Measurements from ENCODE around the gene RAB40A. TPM values are rescaled to one million over a fixed set of nuclear protein-coding genes. Genes with fewer than 3 reads are reported as not detected.
"Not testable (repeated sequence)": the region's sequence is repeated elsewhere in the genome, so short reads cannot be mapped to it uniquely, and the experiment has no call there.

The RAB40A gene
- total and polyA plus RNA-seq, 2 donors (not counting 1 experiment from before 2014, with no cell fraction given) = 0.15 to 0.67 TPM

GRCh38 chrX:103495786-103496185 is 23.5 kb downstream of the RAB40A start:
- H3K4me3 ChIP-seq (ENCODE audit: control extremely low read depth in 1 of 5, extremely low read depth in 1 of 5, insufficient read depth in 1 of 5, low read depth in 2 of 5, low read length in 4 of 5) = no peak overlapping the region
- DNase-seq (no peak), ATAC-seq (ENCODE audit: low read depth) (no peak)
- TF ChIP-seq CTCF (IDR thresholded peaks at IDR 0.05) (no peak), EZH2 (IDR thresholded peaks at IDR 0.05; ENCODE audit: borderline replicate concordance, insufficient read depth, low read depth, low read length, poor library complexity, severe bottlenecking) (no peak)
- H3K27me3 Mint-ChIP-seq = no peaks in the 10 kb centered on the region
- no peak overlapping the region for H3K27ac ChIP-seq (ENCODE audit: low read length in 2 of 2)
- H3K27me3 ChIP-seq (replicated peaks in 1 of 4; ENCODE audit: control extremely low read depth in 1 of 4, control insufficient read depth in 3 of 4, insufficient read depth in 4 of 4, low read length in 3 of 4) = peaks cover 0 to 6% (median 0%) of the 10 kb centered on the region in 4 experiments
- H3K4me1 ChIP-seq (ENCODE audit: control insufficient read depth in 2 of 2, insufficient read depth in 2 of 2, low read length in 2 of 2) = no peaks in the 10 kb centered on the region
- no peak overlapping the region for H3K27ac Mint-ChIP-seq
- intact Hi-C loops (cut with micrococcal nuclease) = no loop called here
- whole genome bisulfite sequencing (ENCODE audit: insufficient coverage) = no CpG with 5 or more reads among the region's 1 CpG
- H4K20me1 ChIP-seq (ENCODE audit: control insufficient read depth, insufficient read depth, low read length, poor library complexity, severe bottlenecking) = no peaks in the 10 kb centered on the region
- H3K9ac ChIP-seq (ENCODE audit: low read length) = no peak overlapping the region
- no peaks in the 10 kb centered on the region for H3K79me2 ChIP-seq (ENCODE audit: control insufficient read depth, insufficient read depth, low read length)
- H3K4me2 ChIP-seq (replicated peaks; ENCODE audit: low read depth, low read length, poor library complexity, severe bottlenecking) = no peak overlapping the region
- ChIA-PET CTCF (no interaction called here), POLR2A (no interaction called here)
- no peaks in the 10 kb centered on the region for H3K36me3 ChIP-seq (replicated peaks in 1 of 2; ENCODE audit: control extremely low read depth in 1 of 2, control insufficient read depth in 1 of 2, extremely low read depth in 1 of 2, insufficient read depth in 2 of 2, low read length in 1 of 2)
- H3K4me1 Mint-ChIP-seq = peaks cover 4% of the 10 kb centered on the region
- H3K9me3 Mint-ChIP-seq (ENCODE audit: insufficient read depth) = no peaks in the 10 kb centered on the region
- no peak overlapping the region for H3K4me3 Mint-ChIP-seq
- no peaks in the 10 kb centered on the region for H3K9me3 ChIP-seq (ENCODE audit: control extremely low read depth in 1 of 3, control insufficient read depth in 2 of 3, insufficient read depth in 1 of 3, low read length in 2 of 3)
- H2AFZ ChIP-seq (ENCODE audit: insufficient read depth, low read depth, low read length, poor library complexity, severe bottlenecking) = no peak overlapping the region

- H3K4me3 ChIP-seq (ENCODE audit: control extremely low read depth in 1 of 5, extremely low read depth in 1 of 5, insufficient read depth in 1 of 5, low read depth in 2 of 5, low read length in 4 of 5); H3K9ac ChIP-seq (ENCODE audit: low read length); ATAC-seq (ENCODE audit: low read depth); H4K20me1 ChIP-seq (ENCODE audit: control insufficient read depth, insufficient read depth, low read length, poor library complexity, severe bottlenecking); H3K27ac ChIP-seq (ENCODE audit: low read length in 2 of 2); H3K4me1 Mint-ChIP-seq; H3K36me3 ChIP-seq (replicated peaks in 1 of 2; ENCODE audit: control extremely low read depth in 1 of 2, control insufficient read depth in 1 of 2, extremely low read depth in 1 of 2, insufficient read depth in 2 of 2, low read length in 1 of 2); DNase-seq; CTCF ChIA-PET; H3K9me3 ChIP-seq (ENCODE audit: control extremely low read depth in 1 of 3, control insufficient read depth in 2 of 3, insufficient read depth in 1 of 3, low read length in 2 of 3); H3K4me1 ChIP-seq (ENCODE audit: control insufficient read depth in 2 of 2, insufficient read depth in 2 of 2, low read length in 2 of 2); H3K27me3 ChIP-seq (replicated peaks in 1 of 4; ENCODE audit: control extremely low read depth in 1 of 4, control insufficient read depth in 3 of 4, insufficient read depth in 4 of 4, low read length in 3 of 4); H3K27me3 Mint-ChIP-seq; H3K4me2 ChIP-seq (replicated peaks; ENCODE audit: low read depth, low read length, poor library complexity, severe bottlenecking); intact Hi-C loops (cut with micrococcal nuclease); POLR2A ChIA-PET; H2AFZ ChIP-seq (ENCODE audit: insufficient read depth, low read depth, low read length, poor library complexity, severe bottlenecking); H3K79me2 ChIP-seq (ENCODE audit: control insufficient read depth, insufficient read depth, low read length); H3K9me3 Mint-ChIP-seq (ENCODE audit: insufficient read depth); H3K4me3 Mint-ChIP-seq; H3K27ac Mint-ChIP-seq: not testable (repeated sequence)
- WGBS (ENCODE audit: insufficient coverage) = no CpG with 5 or more reads among the region's 3 CpGs
Observed at GRCh38 chrX:103493578-103493977, 25.7 kb downstream of the RAB40A start.
